Astrocyte (in vitro differentiated cells and primary cell): Measurements from ENCODE around the gene SUSD6.
"Not testable (repeated sequence)": the region's sequence is repeated elsewhere in the genome, so short reads cannot be mapped to it uniquely, and the experiment has no call there.

Experiments used
- CTCF ChIP-seq: IDR thresholded peaks from 2 replicates; pipeline ENCODE4 v1.5.1; 2011; ENCODE audit warnings: low read depth, mild to moderate bottlenecking, inconsistent platforms, low read length, moderate library complexity; ENCODE audit not compliant: insufficient read depth
- EZH2 ChIP-seq: IDR thresholded peaks from 2 replicates; pipeline ENCODE4 v1.6.1; 2012; ENCODE audit warnings: mild to moderate bottlenecking, low read length, inconsistent platforms; ENCODE audit not compliant: insufficient read depth

- not testable (repeated sequence) for TF ChIP-seq CTCF, EZH2
Observed at GRCh38 chr14:69736405-69736804, 125.0 kb downstream of the SUSD6 start.
